Endodermal cell (in vitro differentiated cells): Measurements from ENCODE around the gene NDOR1. TPM values are rescaled to one million over a fixed set of nuclear protein-coding genes. Genes with fewer than 3 reads are reported as not detected.

Experiments
- DNase-seq: peaks from one replicate; pipeline ENCODE4 v3.0.0-alpha.2; 2017
- H3K27ac ChIP-seq: 2 replicates; pipeline ENCODE4 v1.5.1; 2013; ENCODE audit warnings: mild to moderate bottlenecking, low read depth, low read length, moderate library complexity
- H3K27me3 ChIP-seq: 2 replicates; pipeline ENCODE4 v1.6.1; 2013; ENCODE audit warnings: mild to moderate bottlenecking, low read length, moderate library complexity; ENCODE audit not compliant: insufficient read depth, control insufficient read depth, poor library complexity, severe bottlenecking
- H3K36me3 ChIP-seq: 2 replicates; pipeline ENCODE4 v1.7.0; 2013; ENCODE audit warnings: mild to moderate bottlenecking, low read length, moderate library complexity; ENCODE audit not compliant: control insufficient read depth, insufficient read depth
- H3K4me1 ChIP-seq: one replicate; pipeline ENCODE4 v1.7.0; 2013; ENCODE audit warnings: low read length; ENCODE audit not compliant: control insufficient read depth, insufficient read depth
- H3K4me3 ChIP-seq: 2 replicates; pipeline ENCODE4 v1.5.1; 2013; ENCODE audit warnings: mild to moderate bottlenecking, low read length, moderate library complexity
- H3K9ac ChIP-seq: 2 replicates; pipeline ENCODE4 v1.6.1; 2013; ENCODE audit warnings: mild to moderate bottlenecking, low read length, moderate library complexity; ENCODE audit not compliant: poor library complexity, severe bottlenecking; ENCODE audit errors: extremely low read depth
- H3K9me3 ChIP-seq: 2 replicates; pipeline ENCODE4 v1.6.1; 2013; ENCODE audit warnings: mild to moderate bottlenecking, low read length, moderate library complexity; ENCODE audit not compliant: control insufficient read depth
- H3K27ac Mint-ChIP-seq: 2 replicates; pipeline ENCODE4 v1.8.0; 2020; ENCODE audit warnings: mixed read lengths
- H3K27me3 Mint-ChIP-seq: 2 replicates; pipeline ENCODE4 v1.8.0; 2021; ENCODE audit warnings: mild to moderate bottlenecking, mixed read lengths; ENCODE audit not compliant: insufficient read depth
- H3K36me3 Mint-ChIP-seq: 2 replicates; pipeline ENCODE4 v1.8.0; 2020; ENCODE audit warnings: low read depth, mixed read lengths
- H3K4me1 Mint-ChIP-seq: 2 replicates; pipeline ENCODE4 v1.8.0; 2020; ENCODE audit warnings: mixed read lengths
- H3K4me3 Mint-ChIP-seq: 2 replicates; pipeline ENCODE4 v1.8.0; 2020; ENCODE audit warnings: mild to moderate bottlenecking, moderate library complexity, mixed read lengths
- H3K9me3 Mint-ChIP-seq: 2 replicates; pipeline ENCODE4 v1.8.0; 2020; ENCODE audit warnings: mild to moderate bottlenecking, mixed read lengths
- WGBS, 2 experiments: methylation state at CpG; one replicate each; pipeline versions ENCODE4 v1.1.5 to v1.1.7; 2013; ENCODE audit warnings: missing lambda C conversion rate in 2 of 2, mixed read lengths in 1 of 2; ENCODE audit not compliant: insufficient coverage in 1 of 2, insufficient read length in 1 of 2; 5-methylcytosine and 5-hydroxymethylcytosine counted together
- total RNA-seq, 2 donors: library from RNA; stranded (reverse); fragmentation: NEBNext Ultra II Directional in 1 of 2; extraction: Animal tissue kit (Norgen Biotek cat#: 25700) in 1 of 2; gene quantifications; 2 replicates in 1 of 2; 3 replicates in 1 of 2; pipeline ENCODE4 v1.2.1, GENCODE V29; 2021
- TF ChIP-seq, protein P1 (sequence below): fragments of 200-600 bp; sonication (generic); conservative IDR thresholded peaks from 2 replicates; pipeline ENCODE4 v1.5.0; 2021; ENCODE audit warnings: antibody characterized with exemption, mild to moderate bottlenecking

Gene NDOR1
- total RNA-seq, 2 donors from 2014 or later = 39.2 to 41.4 TPM

GRCh38 chr9:137230705-137231371, 25.3 kb downstream of the NDOR1 start, which contains the start of gene SLC34A3:
TSS of gene SLC34A3 (plus strand) at chr9:137230901. CDS start at chr9:137231703, 802 bp downstream.
- Histone ChIP-seq H3K4me3 (no peak within 1 kb of the TSS), H3K9me3 (no peaks in the 10 kb centered on the region), H3K27ac (no peak within 1 kb of the TSS), H3K4me1 (no peaks in the 10 kb centered on the region), H3K36me3 (no peaks in the 10 kb centered on the region), H3K27me3 (no peaks in the 10 kb centered on the region), H3K9ac (no peak within 1 kb of the TSS)
- Mint-ChIP-seq H3K4me1 (peaks cover 6% of the 10 kb centered on the region), H3K36me3 (no peaks in the 10 kb centered on the region), H3K4me3 (no peak within 1 kb of the TSS), H3K27me3 (no peaks in the 10 kb centered on the region), H3K9me3 (no peaks in the 10 kb centered on the region), H3K27ac (no peak within 1 kb of the TSS)
- WGBS, 2 experiments = 87 to 94% methylated on average over 8 to 14 of the region's 14 CpGs
- TF ChIP-seq, protein P1, sequence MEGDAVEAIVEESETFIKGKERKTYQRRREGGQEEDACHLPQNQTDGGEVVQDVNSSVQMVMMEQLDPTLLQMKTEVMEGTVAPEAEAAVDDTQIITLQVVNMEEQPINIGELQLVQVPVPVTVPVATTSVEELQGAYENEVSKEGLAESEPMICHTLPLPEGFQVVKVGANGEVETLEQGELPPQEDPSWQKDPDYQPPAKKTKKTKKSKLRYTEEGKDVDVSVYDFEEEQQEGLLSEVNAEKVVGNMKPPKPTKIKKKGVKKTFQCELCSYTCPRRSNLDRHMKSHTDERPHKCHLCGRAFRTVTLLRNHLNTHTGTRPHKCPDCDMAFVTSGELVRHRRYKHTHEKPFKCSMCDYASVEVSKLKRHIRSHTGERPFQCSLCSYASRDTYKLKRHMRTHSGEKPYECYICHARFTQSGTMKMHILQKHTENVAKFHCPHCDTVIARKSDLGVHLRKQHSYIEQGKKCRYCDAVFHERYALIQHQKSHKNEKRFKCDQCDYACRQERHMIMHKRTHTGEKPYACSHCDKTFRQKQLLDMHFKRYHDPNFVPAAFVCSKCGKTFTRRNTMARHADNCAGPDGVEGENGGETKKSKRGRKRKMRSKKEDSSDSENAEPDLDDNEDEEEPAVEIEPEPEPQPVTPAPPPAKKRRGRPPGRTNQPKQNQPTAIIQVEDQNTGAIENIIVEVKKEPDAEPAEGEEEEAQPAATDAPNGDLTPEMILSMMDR = no peak
- DNase-seq = no peak

DNA sequence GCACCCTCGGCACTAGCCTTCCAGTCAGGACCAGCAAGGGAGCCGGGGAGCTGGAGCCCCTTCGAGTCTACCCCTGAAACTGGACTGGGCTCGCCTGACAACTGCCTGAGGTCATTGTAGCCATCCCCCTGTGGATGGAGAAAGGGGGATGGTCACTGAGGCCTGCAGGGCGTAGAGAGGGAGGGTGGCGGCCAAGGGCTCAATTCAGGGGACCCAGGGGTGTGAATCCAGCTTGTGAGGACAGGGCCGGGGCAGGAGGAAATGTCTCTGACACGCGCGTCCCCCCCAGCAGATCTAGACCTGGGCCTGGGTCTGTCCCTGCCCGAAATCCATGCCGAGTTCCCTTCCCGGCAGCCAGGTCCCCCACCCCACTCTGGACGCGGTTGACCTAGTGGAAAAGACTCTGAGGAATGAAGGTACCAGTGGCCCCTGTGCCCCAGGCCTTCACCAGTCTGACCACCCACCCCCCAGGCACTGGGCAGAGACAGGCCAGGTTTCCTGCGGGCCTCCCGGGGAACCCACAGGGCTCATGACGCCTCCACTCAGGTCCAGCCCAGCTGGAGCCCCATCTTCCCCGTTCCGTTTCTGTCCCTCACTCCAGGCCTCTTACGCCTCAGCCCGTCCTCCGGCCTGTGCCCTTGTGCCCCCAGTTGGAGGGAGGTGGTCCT, 26.0 kb downstream of the NDOR1 start:
- H3K27ac ChIP-seq = no peak overlapping the region
- DNase-seq = no peak
- H3K9me3 ChIP-seq = no peaks in the 10 kb centered on the region
- peaks cover 6% of the 10 kb centered on the region for H3K4me1 Mint-ChIP-seq
- no peaks in the 10 kb centered on the region for H3K36me3 ChIP-seq
- TF ChIP-seq, protein P1 = no peak
- H3K9ac ChIP-seq = no peak overlapping the region
- H3K9me3 Mint-ChIP-seq = no peaks in the 10 kb centered on the region
- no peak overlapping the region for H3K27ac Mint-ChIP-seq
- no peaks in the 10 kb centered on the region for H3K27me3 ChIP-seq
- H3K4me3 Mint-ChIP-seq = no peak overlapping the region
- no peaks in the 10 kb centered on the region for H3K4me1 ChIP-seq
- H3K36me3 Mint-ChIP-seq = no peaks in the 10 kb centered on the region
- 91 to 92% methylated on average over 18 to 23 of the region's 23 CpGs for WGBS, 2 experiments
- no peaks in the 10 kb centered on the region for H3K27me3 Mint-ChIP-seq
- no peak overlapping the region for H3K4me3 ChIP-seq

DNA sequence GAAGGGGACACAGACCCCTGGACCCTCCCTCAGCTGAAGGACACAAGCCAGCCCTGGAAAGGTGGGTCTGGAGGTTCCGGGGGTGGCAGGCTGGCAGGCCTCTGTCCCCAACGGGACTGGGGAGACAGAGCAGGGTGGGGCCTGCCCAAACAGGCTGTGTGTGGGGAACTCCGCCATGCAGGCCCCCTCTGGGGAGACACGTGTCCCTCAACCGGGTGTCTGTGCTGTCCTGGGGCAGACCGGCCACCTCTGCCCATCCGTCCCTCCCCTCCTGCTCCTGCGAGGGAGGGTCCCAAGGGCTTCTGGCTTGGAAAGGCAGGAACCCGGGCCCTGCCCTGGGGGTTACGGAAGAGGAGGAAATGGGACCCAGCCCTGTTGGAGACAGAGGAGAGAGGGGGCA, 26.6 kb downstream of the NDOR1 start:
- peaks cover 6% of the 10 kb centered on the region for H3K4me1 Mint-ChIP-seq
- no peaks in the 10 kb centered on the region for H3K36me3 Mint-ChIP-seq
- peaks cover 5% of the 10 kb centered on the region for H3K4me1 ChIP-seq

More for the DNA sequence above, 26.6 kb downstream of the NDOR1 start:
- TF ChIP-seq, protein P1 = no peak
- no peaks in the 10 kb centered on the region for H3K9me3 ChIP-seq
- H3K36me3 ChIP-seq = no peaks in the 10 kb centered on the region
- H3K9ac ChIP-seq = no peak overlapping the region
- no peaks in the 10 kb centered on the region for H3K27me3 Mint-ChIP-seq
- 93% methylated on average over 5 to 10 of the region's 10 CpGs for WGBS, 2 experiments
- H3K27me3 ChIP-seq = no peaks in the 10 kb centered on the region
- no peak overlapping the region for H3K27ac ChIP-seq
- no peak overlapping the region for H3K27ac Mint-ChIP-seq
- no peaks in the 10 kb centered on the region for H3K9me3 Mint-ChIP-seq
- H3K4me3 Mint-ChIP-seq = no peak overlapping the region
- DNase-seq = no peak
- no peak overlapping the region for H3K4me3 ChIP-seq
